HepG2 (cell line): Measurements from ENCODE around the gene METTL23. TPM values are rescaled to one million over a fixed set of nuclear protein-coding genes. Genes with fewer than 3 reads are reported as not detected.

Experiments
- EHMT2 ChIP-seq: fragments of 200-600 bp; sonication (generic); IDR thresholded peaks from 2 replicates; pipeline ENCODE4 v1.7.0; 2017; ENCODE audit warnings: antibody characterized with exemption, low read depth, low read length, borderline replicate concordance
- FOXP1 ChIP-seq, 2 experiments: fragments of 450-650 bp in 1 of 2; IDR thresholded peaks; 2 replicates each; pipeline ENCODE4 v1.6.1; 2017 to 2018; ENCODE audit warnings: antibody characterized with exemption in 1 of 2
- MIER2 ChIP-seq: IDR thresholded peaks from 2 replicates; pipeline ENCODE4 v1.6.1; 2016; ENCODE audit warnings: missing biosample characterization, missing genetic modification reagents
- NKX3-1 ChIP-seq: sonication (generic); formaldehyde crosslinking; IDR thresholded peaks from 2 replicates; pipeline ENCODE4 v1.5.0; 2020; ENCODE audit warnings: missing genetic modification reagents
- SALL1 ChIP-seq: sonication (generic); formaldehyde crosslinking; IDR thresholded peaks from 2 replicates; pipeline ENCODE4 v1.8.0; 2022; ENCODE audit warnings: mild to moderate bottlenecking, missing genetic modification reagents
- ZFP36L2 ChIP-seq: sonication (generic); formaldehyde crosslinking; IDR thresholded peaks from 2 replicates; pipeline ENCODE4 v1.4.0; 2020; ENCODE audit warnings: missing genetic modification reagents
- ZNF317 ChIP-seq: sonication (generic); formaldehyde crosslinking; IDR thresholded peaks from 2 replicates; pipeline ENCODE4 v1.5.0; 2020; ENCODE audit warnings: mild to moderate bottlenecking, missing genetic modification reagents
- ZNF510 ChIP-seq: sonication (generic); formaldehyde crosslinking; IDR thresholded peaks from 2 replicates; pipeline ENCODE4 v1.4.0; 2020; ENCODE audit warnings: low read depth, mild to moderate bottlenecking, missing genetic modification reagents
- ZNF615 ChIP-seq: sonication (generic); formaldehyde crosslinking; IDR thresholded peaks from 2 replicates; pipeline ENCODE4 v1.5.0; 2020; ENCODE audit warnings: mild to moderate bottlenecking, missing genetic modification reagents, borderline replicate concordance
- ZNF709 ChIP-seq: sonication (generic); formaldehyde crosslinking; IDR thresholded peaks from 2 replicates; pipeline ENCODE4 v1.5.0; 2020; ENCODE audit warnings: mild to moderate bottlenecking, missing genetic modification reagents
- polyA plus RNA-seq, 8 experiments: library from polyadenylated mRNA; depleted of rRNA in 3 of 8; stranded (reverse) in 7 of 8; unstranded in 1 of 8; fragments of >200 nt; fragmentation: Illumina TruSeq in 4 of 8; extraction: Trizol in 4 of 8; gene quantifications; 2 replicates each; pipeline versions ENCODE4 v1.2.1 to v1.2.3, GENCODE V29; 2011 to 2016; ENCODE audit warnings: low read depth in 4 of 8, missing spikeins in 1 of 8, mixed read lengths in 1 of 8; ENCODE audit not compliant: insufficient read depth in 1 of 8
- total RNA-seq, 5 experiments: library from RNA; depleted of rRNA; stranded (reverse); fragments of >200 nt; fragmentation: Illumina TruSeq; extraction: Trizol; gene quantifications; 2 replicates each; pipeline ENCODE4 v1.2.3, GENCODE V29; 2016; ENCODE audit warnings: low read depth in 1 of 5
- TF ChIP-seq, protein P1 (sequence below): sonication (generic); formaldehyde crosslinking; IDR thresholded peaks from 2 replicates; pipeline ENCODE4 v1.8.1; 2023; ENCODE audit warnings: missing genetic modification reagents, inconsistent platforms, borderline replicate concordance
- TF ChIP-seq, protein P2 (sequence below): sonication (generic); formaldehyde crosslinking; IDR thresholded peaks from 2 replicates; pipeline ENCODE4 v1.8.0; 2022; ENCODE audit warnings: mild to moderate bottlenecking, missing genetic modification reagents
- TF ChIP-seq, protein P3 (sequence below): sonication (generic); formaldehyde crosslinking; IDR thresholded peaks from 2 replicates; pipeline ENCODE4 v1.5.0; 2020; ENCODE audit warnings: mild to moderate bottlenecking, missing genetic modification reagents
- TF ChIP-seq, protein P4 (sequence below), 2 experiments: fragments of 450-650 bp in 1 of 2; sonication (generic) in 1 of 2; formaldehyde crosslinking; IDR thresholded peaks; 2 replicates each; pipeline versions ENCODE4 v1.5.0 to v1.8.0; 2020 to 2022; ENCODE audit warnings: mild to moderate bottlenecking in 1 of 2, missing genetic modification reagents in 1 of 2
- TF ChIP-seq, protein P5 (sequence below): sonication (generic); formaldehyde crosslinking; IDR thresholded peaks from 2 replicates; pipeline ENCODE4 v1.4.0; 2020; ENCODE audit warnings: missing genetic modification reagents
- TF ChIP-seq, protein P6 (sequence below): sonication (generic); formaldehyde crosslinking; IDR thresholded peaks from 2 replicates; pipeline ENCODE4 v1.4.0; 2020; ENCODE audit warnings: missing genetic modification reagents
- TF ChIP-seq, protein P7 (sequence below): sonication (generic); formaldehyde crosslinking; IDR thresholded peaks from 2 replicates; pipeline ENCODE4 v1.8.1; 2023; ENCODE audit warnings: mild to moderate bottlenecking, inconsistent platforms, moderate library complexity, missing genetic modification reagents, borderline replicate concordance

METTL23 gene
- total and polyA plus RNA-seq, 2 of the 13 experiments (the other 11 are each of a cell fraction or from before 2014, with no cell fraction given) = 39.9 to 104 TPM

DNA sequence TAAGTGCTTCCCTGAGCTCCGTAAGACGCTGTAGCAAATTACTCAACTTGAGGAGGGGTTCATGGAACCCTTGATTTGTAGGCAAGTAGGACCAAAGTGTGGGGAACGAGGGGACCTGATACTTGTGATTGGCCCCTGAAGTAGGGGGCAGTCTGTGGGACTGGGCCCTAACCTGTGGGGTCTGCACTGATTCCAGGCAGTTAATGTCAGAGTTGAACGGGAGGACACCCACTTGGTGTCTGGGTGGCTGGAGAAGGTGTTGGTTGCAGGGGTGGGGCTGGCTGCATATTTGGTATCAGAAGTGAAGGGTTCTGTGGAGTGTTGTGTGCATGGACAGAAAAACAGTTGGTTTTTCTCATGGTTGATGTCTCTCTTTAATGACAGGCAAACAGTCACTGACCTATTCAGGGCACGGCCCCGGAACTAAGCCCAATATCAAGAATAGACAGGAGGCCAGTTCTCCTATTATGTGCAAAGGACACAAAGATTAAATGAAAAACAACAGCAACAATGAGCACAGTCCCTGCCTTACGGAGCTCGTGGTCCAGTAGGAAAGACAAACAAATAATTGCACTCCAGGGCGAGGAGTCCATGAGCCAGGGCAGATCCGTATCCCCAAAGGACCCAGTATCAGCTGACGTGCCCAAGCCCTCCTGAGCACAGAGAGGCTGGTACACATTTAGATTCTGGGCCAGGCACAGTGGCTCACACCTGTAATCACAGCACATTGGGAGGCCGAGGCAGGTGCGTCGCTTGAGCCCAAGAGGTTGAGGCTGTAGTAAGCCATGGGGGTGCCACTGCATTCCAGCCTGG, 35.1 kb upstream of the METTL23 start (continued):
- TF ChIP-seq, protein P1, sequence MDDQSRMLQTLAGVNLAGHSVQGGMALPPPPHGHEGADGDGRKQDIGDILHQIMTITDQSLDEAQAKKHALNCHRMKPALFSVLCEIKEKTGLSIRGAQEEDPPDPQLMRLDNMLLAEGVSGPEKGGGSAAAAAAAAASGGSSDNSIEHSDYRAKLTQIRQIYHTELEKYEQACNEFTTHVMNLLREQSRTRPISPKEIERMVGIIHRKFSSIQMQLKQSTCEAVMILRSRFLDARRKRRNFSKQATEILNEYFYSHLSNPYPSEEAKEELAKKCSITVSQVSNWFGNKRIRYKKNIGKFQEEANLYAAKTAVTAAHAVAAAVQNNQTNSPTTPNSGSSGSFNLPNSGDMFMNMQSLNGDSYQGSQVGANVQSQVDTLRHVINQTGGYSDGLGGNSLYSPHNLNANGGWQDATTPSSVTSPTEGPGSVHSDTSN (CRISPR knock-in tag) = no peak
- no peak; the same call in 1 of the 2 replicates for TF ChIP-seq ZNF510 (CRISPR knock-in tag)
- TF ChIP-seq MIER2 = peak; percentile 71
- TF ChIP-seq, protein P2, sequence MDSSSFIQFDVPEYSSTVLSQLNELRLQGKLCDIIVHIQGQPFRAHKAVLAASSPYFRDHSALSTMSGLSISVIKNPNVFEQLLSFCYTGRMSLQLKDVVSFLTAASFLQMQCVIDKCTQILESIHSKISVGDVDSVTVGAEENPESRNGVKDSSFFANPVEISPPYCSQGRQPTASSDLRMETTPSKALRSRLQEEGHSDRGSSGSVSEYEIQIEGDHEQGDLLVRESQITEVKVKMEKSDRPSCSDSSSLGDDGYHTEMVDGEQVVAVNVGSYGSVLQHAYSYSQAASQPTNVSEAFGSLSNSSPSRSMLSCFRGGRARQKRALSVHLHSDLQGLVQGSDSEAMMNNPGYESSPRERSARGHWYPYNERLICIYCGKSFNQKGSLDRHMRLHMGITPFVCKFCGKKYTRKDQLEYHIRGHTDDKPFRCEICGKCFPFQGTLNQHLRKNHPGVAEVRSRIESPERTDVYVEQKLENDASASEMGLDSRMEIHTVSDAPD (CRISPR knock-in tag) = no peak
- TF ChIP-seq NKX3-1 (CRISPR knock-in tag) = no peak
- TF ChIP-seq ZNF317 (CRISPR knock-in tag) = no peak; the same call in 1 of the 2 replicates
- TF ChIP-seq, protein P3, sequence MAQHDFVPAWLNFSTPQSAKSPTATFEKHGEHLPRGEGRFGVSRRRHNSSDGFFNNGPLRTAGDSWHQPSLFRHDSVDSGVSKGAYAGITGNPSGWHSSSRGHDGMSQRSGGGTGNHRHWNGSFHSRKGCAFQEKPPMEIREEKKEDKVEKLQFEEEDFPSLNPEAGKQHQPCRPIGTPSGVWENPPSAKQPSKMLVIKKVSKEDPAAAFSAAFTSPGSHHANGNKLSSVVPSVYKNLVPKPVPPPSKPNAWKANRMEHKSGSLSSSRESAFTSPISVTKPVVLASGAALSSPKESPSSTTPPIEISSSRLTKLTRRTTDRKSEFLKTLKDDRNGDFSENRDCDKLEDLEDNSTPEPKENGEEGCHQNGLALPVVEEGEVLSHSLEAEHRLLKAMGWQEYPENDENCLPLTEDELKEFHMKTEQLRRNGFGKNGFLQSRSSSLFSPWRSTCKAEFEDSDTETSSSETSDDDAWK (CRISPR knock-in tag) = no peak
- TF ChIP-seq, protein P4, sequence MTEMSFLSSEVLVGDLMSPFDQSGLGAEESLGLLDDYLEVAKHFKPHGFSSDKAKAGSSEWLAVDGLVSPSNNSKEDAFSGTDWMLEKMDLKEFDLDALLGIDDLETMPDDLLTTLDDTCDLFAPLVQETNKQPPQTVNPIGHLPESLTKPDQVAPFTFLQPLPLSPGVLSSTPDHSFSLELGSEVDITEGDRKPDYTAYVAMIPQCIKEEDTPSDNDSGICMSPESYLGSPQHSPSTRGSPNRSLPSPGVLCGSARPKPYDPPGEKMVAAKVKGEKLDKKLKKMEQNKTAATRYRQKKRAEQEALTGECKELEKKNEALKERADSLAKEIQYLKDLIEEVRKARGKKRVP (CRISPR knock-in tag; IDR thresholded peaks at IDR 0.05) = no peak
- peak; percentile 98 for TF ChIP-seq SALL1 (CRISPR knock-in tag)
- TF ChIP-seq ZFP36L2 (CRISPR knock-in tag) = no peak
- no peak for TF ChIP-seq ZNF709
- TF ChIP-seq, protein P5, sequence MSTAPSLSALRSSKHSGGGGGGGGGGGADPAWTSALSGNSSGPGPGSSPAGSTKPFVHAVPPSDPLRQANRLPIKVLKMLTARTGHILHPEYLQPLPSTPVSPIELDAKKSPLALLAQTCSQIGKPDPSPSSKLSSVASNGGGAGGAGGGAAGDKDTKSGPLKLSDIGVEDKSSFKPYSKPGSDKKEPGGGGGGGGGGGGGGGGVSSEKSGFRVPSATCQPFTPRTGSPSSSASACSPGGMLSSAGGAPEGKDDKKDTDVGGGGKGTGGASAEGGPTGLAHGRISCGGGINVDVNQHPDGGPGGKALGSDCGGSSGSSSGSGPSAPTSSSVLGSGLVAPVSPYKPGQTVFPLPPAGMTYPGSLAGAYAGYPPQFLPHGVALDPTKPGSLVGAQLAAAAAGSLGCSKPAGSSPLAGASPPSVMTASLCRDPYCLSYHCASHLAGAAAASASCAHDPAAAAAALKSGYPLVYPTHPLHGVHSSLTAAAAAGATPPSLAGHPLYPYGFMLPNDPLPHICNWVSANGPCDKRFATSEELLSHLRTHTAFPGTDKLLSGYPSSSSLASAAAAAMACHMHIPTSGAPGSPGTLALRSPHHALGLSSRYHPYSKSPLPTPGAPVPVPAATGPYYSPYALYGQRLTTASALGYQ (CRISPR knock-in tag) = no peak; the same call in 1 of the 2 replicates
- TF ChIP-seq ZNF615 (CRISPR knock-in tag) = no peak
- no peak for TF ChIP-seq EHMT2
- TF ChIP-seq, protein P6, sequence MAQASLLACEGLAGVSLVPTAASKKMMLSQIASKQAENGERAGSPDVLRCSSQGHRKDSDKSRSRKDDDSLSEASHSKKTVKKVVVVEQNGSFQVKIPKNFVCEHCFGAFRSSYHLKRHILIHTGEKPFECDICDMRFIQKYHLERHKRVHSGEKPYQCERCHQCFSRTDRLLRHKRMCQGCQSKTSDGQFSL (CRISPR knock-in tag) = no peak
- TF ChIP-seq FOXP1 (IDR thresholded peaks at IDR 0.05) = peak; percentile 80
- TF ChIP-seq FOXP1 (CRISPR knock-in tag; IDR thresholded peaks at IDR 0.05) = peak; percentile 95
- TF ChIP-seq, protein P7, sequence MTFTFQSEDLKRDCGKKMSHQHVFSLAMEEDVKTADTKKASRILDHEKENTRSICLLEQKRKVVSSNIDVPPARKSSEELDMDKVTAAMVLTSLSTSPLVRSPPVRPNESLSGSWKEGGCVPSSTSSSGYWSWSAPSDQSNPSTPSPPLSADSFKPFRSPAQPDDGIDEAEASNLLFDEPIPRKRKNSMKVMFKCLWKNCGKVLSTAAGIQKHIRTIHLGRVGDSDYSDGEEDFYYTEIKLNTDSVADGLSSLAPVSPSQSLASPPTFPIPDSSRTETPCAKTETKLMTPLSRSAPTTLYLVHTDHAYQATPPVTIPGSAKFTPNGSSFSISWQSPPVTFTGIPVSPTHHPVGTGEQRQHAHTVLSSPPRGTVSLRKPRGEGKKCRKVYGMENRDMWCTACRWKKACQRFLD (CRISPR knock-in tag) = no peak
